ENCODE data around the gene ATP5F1E. TPM values are rescaled to one million over a fixed set of nuclear protein-coding genes. Genes with fewer than 3 reads are reported as not detected.

The ATP5F1E gene
- total RNA-seq, 1 donor from 2014 or later = 86.1 TPM

- POLR2A ChIA-PET = no interaction called here
- Mint-ChIP-seq H3K36me3 (ENCODE audit: low read depth) (no peaks in the 10 kb centered on the region), H3K4me1 (no peaks in the 10 kb centered on the region), H3K4me3 (no peak overlapping the region), H3K27me3 (peaks cover 15% of the 10 kb centered on the region), H3K9me3 (no peaks in the 10 kb centered on the region), H3K27ac (no peak overlapping the region)
- no peak for ATAC-seq (ENCODE audit: low read depth)
- TF ChIP-seq CTCF (IDR thresholded peaks at IDR 0.05) = no peak
- DNase-seq = no peak
- CTCF ChIA-PET = no interaction called here
- intact Hi-C loops (cut with micrococcal nuclease) = no loop called here
Measured at GRCh38 chr20:59064214-59064722, 32.1 kb upstream of the ATP5F1E start.

- Mint-ChIP-seq H3K36me3 (ENCODE audit: low read depth) (no peaks in the 10 kb centered on the region), H3K4me1 (no peaks in the 10 kb centered on the region), H3K4me3 (no peak overlapping the region), H3K27me3 (peaks cover 15% of the 10 kb centered on the region), H3K27ac (no peak overlapping the region), H3K9me3 (no peaks in the 10 kb centered on the region)
- intact Hi-C loops (cut with micrococcal nuclease) = no loop called here
- ChIA-PET POLR2A (no interaction called here), CTCF (no interaction called here)
- ATAC-seq (ENCODE audit: low read depth) (no peak), DNase-seq (no peak)
- no peak for TF ChIP-seq CTCF (IDR thresholded peaks at IDR 0.05)
Measured at GRCh38 chr20:59063358-59064213, 31.5 kb upstream of the ATP5F1E start.

DNA sequence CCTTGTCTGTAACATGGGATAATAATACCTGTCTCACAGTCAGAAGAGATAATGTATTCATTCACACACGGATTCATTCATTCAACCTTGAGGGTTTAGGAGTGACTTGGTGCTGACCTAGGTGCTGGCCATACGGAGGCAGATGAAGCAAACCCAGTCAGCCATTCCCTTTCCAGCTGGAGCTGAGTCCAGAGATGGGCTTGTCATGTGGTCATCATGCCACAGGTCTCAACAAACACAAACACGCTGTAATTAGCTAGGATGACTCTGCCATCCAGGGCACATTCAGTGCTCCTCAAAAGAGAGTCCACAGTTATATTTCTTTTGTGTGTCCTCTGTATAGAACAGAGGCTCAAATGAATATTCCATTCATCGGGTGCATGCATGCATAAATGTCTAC is 29.9 kb upstream of the ATP5F1E start:
- POLR2A ChIA-PET = no interaction called here
- Mint-ChIP-seq H3K36me3 (ENCODE audit: low read depth) (no peaks in the 10 kb centered on the region), H3K9me3 (no peaks in the 10 kb centered on the region), H3K27ac (no peak overlapping the region), H3K27me3 (peaks cover 13% of the 10 kb centered on the region), H3K4me1 (no peaks in the 10 kb centered on the region), H3K4me3 (no peak overlapping the region)
- DNase-seq = no peak
- intact Hi-C loops (cut with micrococcal nuclease) = no loop called here
- CTCF ChIA-PET = no interaction called here
- ATAC-seq (ENCODE audit: low read depth) = no peak
- TF ChIP-seq CTCF (IDR thresholded peaks at IDR 0.05) = no peak

DNA sequence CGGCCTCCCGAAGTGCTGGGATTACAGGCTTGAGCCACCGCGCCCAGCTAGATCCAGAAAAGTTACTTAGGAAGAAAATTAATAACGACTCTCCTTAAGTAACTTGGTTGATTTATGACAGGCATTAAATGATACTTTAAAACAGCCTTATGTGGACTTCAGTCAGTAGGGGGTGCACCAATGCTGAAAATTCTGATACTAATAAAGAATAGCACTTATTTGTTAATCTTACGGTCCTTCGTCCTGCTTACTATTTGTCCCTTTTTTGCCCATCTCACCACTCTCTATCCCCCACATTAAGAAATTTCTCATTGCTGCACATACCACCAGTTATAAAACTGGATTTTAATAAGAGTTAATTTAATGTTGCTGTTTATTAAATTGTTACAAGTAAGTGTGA is 23.2 kb upstream of the ATP5F1E start:
- no peak for TF ChIP-seq CTCF (IDR thresholded peaks at IDR 0.05)
- H3K4me3 Mint-ChIP-seq = no peak overlapping the region
- H3K27me3 Mint-ChIP-seq = peaks cover 31% of the 10 kb centered on the region
- intact Hi-C loops (cut with micrococcal nuclease) = loop anchor here (1.0 to 2.0 kb wide), 4 partner anchors 23 to 347 kb away; no protein-coding TSS in a partner anchor
- H3K36me3 Mint-ChIP-seq (ENCODE audit: low read depth) = no peaks in the 10 kb centered on the region
- CTCF ChIA-PET = interaction anchor here (0.7 to 1.6 kb wide), 5 partner anchors 14 to 185 kb away, joined by 3 to 7 read pairs (median 4); no protein-coding TSS in a partner anchor
- H3K27ac Mint-ChIP-seq = no peak overlapping the region
- POLR2A ChIA-PET = no interaction called here
- DNase-seq (no peak), ATAC-seq (ENCODE audit: low read depth) (no peak)
- H3K4me1 Mint-ChIP-seq = no peaks in the 10 kb centered on the region
- peaks cover 1% of the 10 kb centered on the region for H3K9me3 Mint-ChIP-seq

- Mint-ChIP-seq H3K27ac (no peak overlapping the region), H3K4me1 (no peaks in the 10 kb centered on the region), H3K9me3 (peaks cover 1% of the 10 kb centered on the region), H3K4me3 (no peak overlapping the region), H3K36me3 (ENCODE audit: low read depth) (no peaks in the 10 kb centered on the region), H3K27me3 (peaks cover 31% of the 10 kb centered on the region)
- ChIA-PET CTCF (interaction anchor here (1.1 kb wide), 1 partner anchor 36 kb away, joined by 6 read pairs; no protein-coding TSS in a partner anchor), POLR2A (no interaction called here)
- DNase-seq = no peak
- intact Hi-C loops (cut with micrococcal nuclease) = no loop called here
- no peak for TF ChIP-seq CTCF (IDR thresholded peaks at IDR 0.05)
- no peak for ATAC-seq (ENCODE audit: low read depth)
Measured at GRCh38 chr20:59051666-59052185, 19.6 kb upstream of the ATP5F1E start.
